ACC112 (cell line): ENCODE data around the gene KRT84.

Experiments
- H2AFZ ChIP-seq: fragments of 200-600 bp; sonication (generic); one replicate; pipeline ENCODE4 v1.6.0; 2017; ENCODE audit warnings: antibody characterized with exemption, low read length; ENCODE audit not compliant: unreplicated experiment
- H3K27ac ChIP-seq: fragments of 200-600 bp; sonication (generic); 2 replicates; pipeline ENCODE4 v1.5.1; 2014; ENCODE audit warnings: low read depth, mild to moderate bottlenecking, antibody characterized with exemption, low read length, moderate library complexity
- H3K27me3 ChIP-seq: fragments of 200-600 bp; sonication (generic); 2 replicates; pipeline ENCODE4 v1.6.1; 2014; ENCODE audit warnings: mild to moderate bottlenecking, antibody characterized with exemption, low read length, moderate library complexity, mixed read lengths; ENCODE audit not compliant: insufficient read depth
- H3K36me3 ChIP-seq: fragments of 200-600 bp; sonication (generic); 2 replicates; pipeline ENCODE4 v1.6.1; 2016; ENCODE audit warnings: mild to moderate bottlenecking, antibody characterized with exemption, low read length, moderate library complexity, mixed read lengths; ENCODE audit not compliant: insufficient read depth
- H3K4me1 ChIP-seq: fragments of 200-600 bp; sonication (generic); one replicate; pipeline ENCODE4 v1.6.1; 2016; ENCODE audit warnings: low read length, mixed read lengths; ENCODE audit not compliant: insufficient read depth, unreplicated experiment, control insufficient read depth
- H3K4me3 ChIP-seq: fragments of 200-600 bp; sonication (generic); 2 replicates; pipeline ENCODE4 v1.5.1; 2014; ENCODE audit warnings: mild to moderate bottlenecking, low read depth, low read length
- H3K79me2 ChIP-seq: fragments of 200-600 bp; sonication (generic); one replicate; pipeline ENCODE4 v1.6.0; 2016; ENCODE audit warnings: low read length; ENCODE audit not compliant: control insufficient read depth, unreplicated experiment, insufficient read depth

The KRT84 gene

GRCh38 chr12:52383331-52383730 lies 2.1 kb downstream of the KRT84 start:
- no peaks in the 10 kb centered on the region for H3K4me1 ChIP-seq
- H3K27me3 ChIP-seq = peaks cover 11% of the 10 kb centered on the region
- H3K4me3 ChIP-seq = no peak overlapping the region
- no peaks in the 10 kb centered on the region for H3K79me2 ChIP-seq
- no peak overlapping the region for H2AFZ ChIP-seq
- no peak overlapping the region for H3K27ac ChIP-seq
- no peaks in the 10 kb centered on the region for H3K36me3 ChIP-seq

DNA sequence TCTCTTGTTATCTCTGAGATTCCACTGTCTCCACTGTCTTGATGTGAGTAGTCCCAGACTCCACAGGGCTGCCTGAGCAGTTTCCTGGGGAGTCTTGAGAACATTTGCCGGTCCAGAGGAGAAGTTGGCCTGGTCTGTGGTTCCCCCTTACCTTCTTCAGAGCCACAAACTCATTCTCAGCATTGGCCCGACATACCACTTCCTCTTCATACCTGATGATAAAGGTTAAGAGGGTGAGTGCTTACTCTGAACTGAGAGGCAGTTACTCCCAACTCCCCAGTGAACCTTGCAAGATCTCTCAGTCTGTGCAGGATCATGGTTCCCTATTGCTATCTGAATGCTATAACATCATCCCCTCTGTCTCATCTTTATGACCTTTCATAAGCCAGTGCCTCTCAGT lies 2.6 kb downstream of the KRT84 start:
- Histone ChIP-seq H3K27ac (no peak overlapping the region), H3K79me2 (no peaks in the 10 kb centered on the region), H3K4me3 (no peak overlapping the region), H3K27me3 (peaks cover 8% of the 10 kb centered on the region), H3K36me3 (no peaks in the 10 kb centered on the region), H3K4me1 (no peaks in the 10 kb centered on the region), H2AFZ (no peak overlapping the region)

DNA sequence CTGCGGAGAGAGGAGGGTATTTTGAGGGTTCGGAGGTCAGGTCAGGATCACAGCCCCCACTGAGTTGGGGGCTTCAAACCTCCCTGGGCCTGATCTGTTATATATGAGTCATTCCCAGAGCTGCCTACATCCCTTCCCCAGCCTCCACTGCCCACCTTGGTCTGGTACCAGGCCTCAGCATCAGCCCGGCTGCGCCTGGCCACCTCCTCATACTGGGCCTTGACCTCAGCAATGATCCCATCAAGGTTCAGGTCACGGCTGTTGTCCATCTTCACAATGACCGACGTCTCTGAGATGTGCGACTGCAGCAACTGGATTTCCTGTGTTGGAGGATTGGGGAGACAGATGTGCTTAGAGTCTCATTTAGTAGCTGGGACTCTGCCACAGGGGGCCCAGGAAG lies 4.2 kb downstream of the KRT84 start:
- Histone ChIP-seq H3K27ac (no peak overlapping the region), H2AFZ (no peak overlapping the region), H3K36me3 (no peaks in the 10 kb centered on the region), H3K27me3 (peaks cover 3% of the 10 kb centered on the region; the same call in 1 of the 2 replicates), H3K79me2 (no peaks in the 10 kb centered on the region), H3K4me3 (no peak overlapping the region), H3K4me1 (no peaks in the 10 kb centered on the region)

DNA sequence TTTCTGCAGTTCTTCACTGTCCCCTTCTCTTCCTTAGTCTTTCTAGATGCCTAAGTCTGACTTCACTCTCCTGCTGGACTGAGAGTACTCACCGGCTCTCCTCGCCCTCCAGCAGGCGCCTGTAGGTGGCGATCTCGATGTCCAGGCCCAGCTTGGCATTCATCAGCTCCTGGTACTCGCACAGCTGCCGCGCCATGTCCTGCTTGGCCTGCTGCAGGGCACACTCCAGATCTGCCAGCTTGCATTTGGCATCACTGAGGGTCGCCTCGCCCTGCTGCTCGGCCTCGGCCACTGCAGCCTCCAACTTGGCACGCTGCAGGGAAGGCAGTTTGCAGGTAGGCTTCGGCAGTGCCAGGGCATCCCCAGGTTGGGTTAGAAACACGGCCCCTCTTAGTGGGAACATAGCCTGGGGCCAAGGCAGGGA lies 5.2 kb downstream of the KRT84 start:
- no peaks in the 10 kb centered on the region for H3K36me3 ChIP-seq
- H3K4me3 ChIP-seq = no peak overlapping the region
- H3K27ac ChIP-seq = no peak overlapping the region
- no peaks in the 10 kb centered on the region for H3K79me2 ChIP-seq
- no peak overlapping the region for H2AFZ ChIP-seq
- H3K27me3 ChIP-seq = peaks cover 3% of the 10 kb centered on the region; the same call in 1 of the 2 replicates
- no peaks in the 10 kb centered on the region for H3K4me1 ChIP-seq

DNA sequence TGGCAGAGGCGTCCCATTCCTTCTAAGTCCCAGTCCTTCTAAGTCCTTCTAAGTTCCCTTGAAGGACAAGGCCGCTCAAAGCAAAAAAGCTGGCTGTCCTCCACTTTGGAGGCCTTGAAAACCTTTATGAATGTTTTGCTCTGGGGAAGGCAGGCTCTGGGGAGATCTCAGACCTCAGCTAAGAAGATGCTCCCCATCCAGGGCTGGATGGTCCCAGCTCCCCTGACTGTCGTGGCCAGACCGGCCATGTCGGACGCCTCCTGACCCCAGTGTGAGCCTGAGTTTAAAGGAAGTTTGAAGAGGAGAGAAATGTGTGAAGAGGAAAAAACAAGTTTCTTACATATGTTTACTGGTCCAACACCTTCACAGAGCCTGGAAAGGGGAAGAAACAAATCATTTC lies 5.9 kb downstream of the KRT84 start:
- Histone ChIP-seq H3K27me3 (peaks cover 3% of the 10 kb centered on the region; the same call in 1 of the 2 replicates), H3K4me3 (no peak overlapping the region), H2AFZ (no peak overlapping the region), H3K79me2 (no peaks in the 10 kb centered on the region), H3K4me1 (no peaks in the 10 kb centered on the region), H3K27ac (no peak overlapping the region), H3K36me3 (no peaks in the 10 kb centered on the region)

DNA sequence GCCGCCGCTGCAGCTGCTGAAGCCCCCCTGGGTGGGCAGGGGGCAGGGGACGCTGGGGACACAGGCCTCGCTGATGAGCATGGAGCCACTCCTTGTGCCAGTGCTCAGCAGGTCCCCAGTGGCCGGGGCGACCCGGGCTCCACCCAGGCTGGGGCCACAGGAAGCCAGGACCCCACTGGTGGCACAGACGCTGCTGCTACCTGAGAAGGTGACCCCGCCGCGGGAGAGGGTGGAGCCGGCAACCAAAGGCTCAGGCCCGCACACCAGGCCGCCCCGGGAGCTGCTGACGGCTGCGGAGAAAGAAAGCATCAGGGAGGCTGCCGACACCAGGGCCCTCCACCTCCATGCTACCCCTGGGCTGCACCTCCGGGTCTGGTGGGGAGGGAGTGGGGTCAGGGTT lies 7.4 kb downstream of the KRT84 start:
- Histone ChIP-seq H3K27me3 (no peaks in the 10 kb centered on the region), H3K4me1 (no peaks in the 10 kb centered on the region), H3K27ac (no peak overlapping the region), H3K4me3 (no peak overlapping the region), H3K79me2 (no peaks in the 10 kb centered on the region), H3K36me3 (no peaks in the 10 kb centered on the region), H2AFZ (no peak overlapping the region)

GRCh38 chr12:52377266-52377665 lies 8.2 kb downstream of the KRT84 start:
- Histone ChIP-seq H3K4me1 (no peaks in the 10 kb centered on the region), H3K27ac (no peak overlapping the region), H3K27me3 (no peaks in the 10 kb centered on the region), H3K79me2 (no peaks in the 10 kb centered on the region), H3K4me3 (no peak overlapping the region), H2AFZ (no peak overlapping the region), H3K36me3 (no peaks in the 10 kb centered on the region)

GRCh38 chr12:52372216-52373154 lies 13.0 kb downstream of the KRT84 start:
- no peak overlapping the region for H3K27ac ChIP-seq
- no peak overlapping the region for H2AFZ ChIP-seq

DNA sequence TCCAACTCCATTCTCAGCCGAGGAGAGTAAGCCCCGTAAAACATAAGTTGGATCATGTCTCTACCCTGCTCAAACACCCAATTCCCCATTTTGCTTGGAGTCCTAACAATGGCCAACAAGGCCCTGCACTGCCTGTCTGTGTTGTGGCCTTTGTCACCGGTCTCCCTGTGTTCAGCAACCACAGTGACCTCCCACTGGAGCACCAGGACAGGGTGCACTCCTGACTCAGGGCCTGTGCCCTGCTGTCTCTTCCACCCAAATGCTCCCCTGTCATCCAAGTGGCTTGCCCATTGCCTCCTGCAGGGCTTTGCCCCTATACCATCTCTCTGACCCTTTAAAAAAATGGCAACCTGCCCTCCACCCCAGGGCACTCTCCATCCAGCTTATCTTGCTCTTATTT lies 13.7 kb downstream of the KRT84 start:
- peaks cover 11% of the 10 kb centered on the region for H3K27me3 ChIP-seq
- H3K4me1 ChIP-seq = no peaks in the 10 kb centered on the region
- no peak overlapping the region for H2AFZ ChIP-seq
- no peaks in the 10 kb centered on the region for H3K36me3 ChIP-seq
- H3K79me2 ChIP-seq = no peaks in the 10 kb centered on the region
- no peak overlapping the region for H3K4me3 ChIP-seq
- H3K27ac ChIP-seq = no peak overlapping the region

More at GRCh38 chr12:52372216-52373154, 13.0 kb downstream of the KRT84 start:
- H3K4me3 ChIP-seq = no peak overlapping the region
- no peaks in the 10 kb centered on the region for H3K4me1 ChIP-seq
- no peaks in the 10 kb centered on the region for H3K79me2 ChIP-seq
- H3K36me3 ChIP-seq = no peaks in the 10 kb centered on the region
- H3K27me3 ChIP-seq = peaks cover 11% of the 10 kb centered on the region

- no peaks in the 10 kb centered on the region for H3K79me2 ChIP-seq
- H3K27me3 ChIP-seq = peaks cover 11% of the 10 kb centered on the region
- no peak overlapping the region for H2AFZ ChIP-seq
- H3K4me3 ChIP-seq = no peak overlapping the region
- no peak overlapping the region for H3K27ac ChIP-seq
- no peaks in the 10 kb centered on the region for H3K4me1 ChIP-seq
- H3K36me3 ChIP-seq = no peaks in the 10 kb centered on the region
These were observed 14.4 kb downstream of the KRT84 start for GRCh38 chr12:52370926-52371608.
